ENCODE results near the gene SLC16A10.

SLC16A10 gene

DNA sequence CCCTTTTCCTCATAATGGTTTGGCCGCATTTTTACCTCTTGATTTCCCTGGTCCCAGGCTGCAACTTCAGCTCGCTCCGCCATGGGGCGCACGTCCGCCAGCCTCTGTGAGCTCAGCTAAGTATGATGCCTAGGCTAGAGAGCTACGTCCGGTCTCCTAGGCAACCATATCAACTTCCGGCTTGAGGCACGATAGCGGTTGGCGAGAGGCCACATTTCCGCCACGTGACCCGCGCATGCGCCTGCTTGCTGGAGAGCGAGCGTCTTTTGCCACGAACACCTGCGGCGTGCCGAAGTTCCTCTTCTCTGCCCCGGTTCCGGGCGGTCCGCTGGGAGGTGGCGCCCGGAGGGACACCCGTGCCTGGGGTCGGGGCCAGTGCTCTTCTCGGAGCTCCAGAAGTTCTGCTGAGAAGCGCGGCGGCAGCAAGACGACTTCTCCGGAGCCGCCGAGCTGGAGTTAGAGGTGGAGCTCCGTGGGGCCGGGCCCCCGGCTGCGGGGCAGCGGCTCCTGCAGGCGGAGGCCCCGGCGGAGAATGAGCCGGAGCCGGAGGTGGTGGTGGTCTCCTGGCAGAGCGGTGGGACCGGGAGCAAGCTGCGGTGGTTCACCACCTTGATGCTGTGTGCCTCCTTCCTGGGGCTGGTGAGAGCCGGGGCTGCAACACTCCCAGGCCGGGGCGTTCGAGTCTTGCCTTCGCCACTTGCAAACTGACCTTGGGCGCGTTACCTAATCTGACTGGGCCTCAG, 172.0 kb downstream of the SLC16A10 start:
- TF ChIP-seq POLR2AphosphoS5 (IDR thresholded peaks at IDR 0.05; ENCODE audit: low read depth, low read length), result peak; percentile 82
- TF ChIP-seq TAF1 (IDR thresholded peaks at IDR 0.05; ENCODE audit: borderline replicate concordance, low read depth, low read length), result no peak
- TF ChIP-seq POLR2A (IDR thresholded peaks at IDR 0.05; ENCODE audit: low read depth, low read length), result peak; percentile 87; the same call in 1 of the 2 replicates
- FAIRE-seq, result peak; percentile 99
- peak; percentile 88 for DNase-seq (ENCODE audit: insufficient read length)

GRCh38 chr6:111260570-111261298, 173.4 kb downstream of the SLC16A10 start:
- FAIRE-seq (no peak), DNase-seq (ENCODE audit: insufficient read length) (no peak)
- TF ChIP-seq POLR2AphosphoS5 (IDR thresholded peaks at IDR 0.05; ENCODE audit: low read depth, low read length) (no peak), POLR2A (IDR thresholded peaks at IDR 0.05; ENCODE audit: low read depth, low read length) (no peak), TAF1 (IDR thresholded peaks at IDR 0.05; ENCODE audit: borderline replicate concordance, low read depth, low read length) (no peak)

- FAIRE-seq (no peak), DNase-seq (ENCODE audit: insufficient read length) (no peak)
- TF ChIP-seq POLR2A (IDR thresholded peaks at IDR 0.05; ENCODE audit: low read depth, low read length) (no peak), POLR2AphosphoS5 (IDR thresholded peaks at IDR 0.05; ENCODE audit: low read depth, low read length) (no peak)
These were observed 176.5 kb downstream of the SLC16A10 start for GRCh38 chr6:111263837-111264236.

DNA sequence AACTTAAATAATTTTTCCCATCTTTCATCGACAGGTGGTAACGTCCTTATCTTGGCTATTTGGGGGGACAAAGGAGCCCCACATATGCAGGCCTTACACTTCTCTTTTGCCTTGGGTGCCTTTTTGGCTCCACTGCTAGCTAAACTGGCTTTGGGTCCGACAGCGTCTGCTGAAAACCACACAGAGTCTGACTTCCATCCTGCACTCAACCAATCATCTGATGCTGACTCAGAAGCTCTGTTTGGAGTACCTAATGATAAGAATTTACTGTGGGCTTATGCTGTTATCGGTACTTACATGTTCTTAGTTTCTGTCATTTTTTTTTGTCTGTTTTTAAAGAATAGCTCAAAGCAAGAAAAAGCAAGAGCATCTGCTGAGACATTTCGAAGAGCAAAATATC, 178.5 kb downstream of the SLC16A10 start:
- no peak for FAIRE-seq
- no peak for DNase-seq (ENCODE audit: insufficient read length)
- no peak for TF ChIP-seq POLR2AphosphoS5 (IDR thresholded peaks at IDR 0.05; ENCODE audit: low read depth, low read length)
- TF ChIP-seq TAF1 (IDR thresholded peaks at IDR 0.05; ENCODE audit: borderline replicate concordance, low read depth, low read length), result no peak
- no peak for TF ChIP-seq POLR2A (IDR thresholded peaks at IDR 0.05; ENCODE audit: low read depth, low read length)

DNA sequence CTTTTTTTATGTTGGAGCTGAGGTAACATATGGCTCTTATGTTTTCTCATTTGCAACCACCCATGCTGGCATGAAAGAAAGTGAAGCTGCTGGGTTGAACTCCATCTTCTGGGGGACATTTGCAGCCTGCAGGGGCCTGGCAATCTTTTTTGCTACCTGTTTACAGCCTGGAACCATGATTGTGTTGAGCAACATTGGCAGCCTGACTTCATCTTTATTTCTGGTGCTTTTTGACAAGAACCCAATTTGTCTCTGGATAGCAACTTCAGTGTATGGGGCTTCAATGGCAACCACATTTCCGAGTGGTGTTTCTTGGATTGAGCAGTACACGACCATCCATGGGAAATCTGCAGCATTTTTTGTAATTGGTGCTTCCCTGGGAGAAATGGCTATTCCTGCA, 179.0 kb downstream of the SLC16A10 start:
- TF ChIP-seq POLR2AphosphoS5 (IDR thresholded peaks at IDR 0.05; ENCODE audit: low read depth, low read length), result no peak
- no peak for FAIRE-seq
- no peak for DNase-seq (ENCODE audit: insufficient read length)

DNA sequence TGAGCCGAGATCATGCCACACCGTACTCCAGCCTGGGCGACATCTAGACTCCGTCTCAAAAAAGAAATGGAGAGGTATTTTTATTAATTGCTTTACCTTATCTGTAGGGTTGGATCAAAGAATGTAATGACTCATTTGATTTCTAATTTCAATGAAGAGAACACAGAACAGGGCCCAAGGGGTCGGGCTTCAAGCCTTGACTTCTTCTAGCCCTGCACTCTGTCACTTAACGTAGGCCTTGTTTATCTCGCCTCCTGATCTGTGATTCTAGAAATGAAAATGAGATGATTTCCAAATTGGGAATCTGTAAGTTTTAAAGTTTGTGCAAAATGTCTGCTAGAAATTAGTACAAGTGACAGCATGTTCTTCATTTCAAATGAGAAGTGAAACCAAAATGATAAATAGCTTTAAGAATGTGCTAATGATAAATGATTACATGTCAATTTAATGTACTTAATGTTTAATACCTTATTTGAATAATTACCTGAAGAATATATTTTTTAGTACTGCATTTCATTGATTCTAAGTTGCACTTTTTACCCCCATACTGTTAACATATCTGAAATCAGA, 180.5 kb downstream of the SLC16A10 start:
- TF ChIP-seq TAF1 (IDR thresholded peaks at IDR 0.05; ENCODE audit: borderline replicate concordance, low read depth, low read length) (no peak), POLR2A (IDR thresholded peaks at IDR 0.05; ENCODE audit: low read depth, low read length) (no peak), POLR2AphosphoS5 (IDR thresholded peaks at IDR 0.05; ENCODE audit: low read depth, low read length) (no peak)
- DNase-seq (ENCODE audit: insufficient read length) (no peak), FAIRE-seq (no peak)

DNA sequence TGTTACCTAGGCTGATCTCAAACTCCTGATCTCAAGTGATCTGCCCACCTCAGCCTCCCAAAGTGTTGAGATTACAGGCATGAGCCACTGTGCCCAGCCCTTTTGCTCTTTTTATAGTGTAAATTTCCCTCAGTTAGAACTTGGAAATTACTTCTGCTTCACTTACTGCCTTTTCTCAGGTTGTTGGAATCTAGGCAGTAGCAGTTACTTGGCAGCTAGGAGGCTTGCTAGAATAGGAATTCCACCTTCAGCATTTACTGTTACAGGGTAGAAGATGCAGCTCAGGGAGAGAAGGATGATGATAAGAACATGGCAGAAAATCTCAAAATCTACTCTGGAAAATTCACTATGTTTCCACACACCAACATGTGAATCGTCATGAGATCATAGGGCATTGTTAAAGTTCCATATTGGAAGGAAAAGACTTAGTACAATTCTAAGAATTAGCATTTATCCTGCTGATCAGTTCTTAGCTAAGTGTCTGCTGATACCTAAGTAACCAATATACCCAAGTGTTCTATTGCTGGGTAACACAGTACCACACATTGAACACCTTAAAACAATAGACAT, 182.2 kb downstream of the SLC16A10 start:
- DNase-seq (ENCODE audit: insufficient read length) (no peak), FAIRE-seq (no peak)
- TF ChIP-seq TAF1 (IDR thresholded peaks at IDR 0.05; ENCODE audit: borderline replicate concordance, low read depth, low read length) (no peak), POLR2AphosphoS5 (IDR thresholded peaks at IDR 0.05; ENCODE audit: low read depth, low read length) (no peak), POLR2A (IDR thresholded peaks at IDR 0.05; ENCODE audit: low read depth, low read length) (no peak)

DNA sequence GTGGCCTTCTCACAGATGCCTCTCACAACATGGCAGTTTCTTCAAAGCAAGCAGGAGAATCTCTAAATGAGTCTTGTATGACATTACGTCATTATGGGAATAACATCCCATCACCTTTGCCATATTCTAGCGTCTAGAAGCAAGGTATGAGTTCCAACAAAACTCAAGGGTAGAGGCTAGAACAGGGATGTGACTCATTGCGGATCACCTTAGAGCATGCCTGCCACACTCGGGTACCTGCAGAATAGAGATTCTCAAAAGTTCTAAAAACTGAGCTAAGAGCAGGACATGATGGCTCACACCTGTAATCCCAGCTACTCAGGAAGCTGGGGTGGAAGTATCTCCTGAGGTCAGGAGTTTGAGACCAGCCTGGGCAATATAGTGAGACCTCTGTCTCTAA, 182.8 kb downstream of the SLC16A10 start:
- FAIRE-seq, result no peak
- no peak for DNase-seq (ENCODE audit: insufficient read length)
- TF ChIP-seq POLR2AphosphoS5 (IDR thresholded peaks at IDR 0.05; ENCODE audit: low read depth, low read length) (no peak), POLR2A (IDR thresholded peaks at IDR 0.05; ENCODE audit: low read depth, low read length) (no peak), TAF1 (IDR thresholded peaks at IDR 0.05; ENCODE audit: borderline replicate concordance, low read depth, low read length) (no peak)

GRCh38 chr6:111274593-111275217, 187.4 kb downstream of the SLC16A10 start:
- TF ChIP-seq POLR2AphosphoS5 (IDR thresholded peaks at IDR 0.05; ENCODE audit: low read depth, low read length), result no peak
- no peak for TF ChIP-seq POLR2A (IDR thresholded peaks at IDR 0.05; ENCODE audit: low read depth, low read length)
- no peak for TF ChIP-seq TAF1 (IDR thresholded peaks at IDR 0.05; ENCODE audit: borderline replicate concordance, low read depth, low read length)
- FAIRE-seq (no peak), DNase-seq (ENCODE audit: insufficient read length) (no peak)

- DNase-seq (ENCODE audit: insufficient read length) (no peak), FAIRE-seq (no peak)
- TF ChIP-seq POLR2AphosphoS5 (IDR thresholded peaks at IDR 0.05; ENCODE audit: low read depth, low read length) (no peak), POLR2A (IDR thresholded peaks at IDR 0.05; ENCODE audit: low read depth, low read length) (no peak), TAF1 (IDR thresholded peaks at IDR 0.05; ENCODE audit: borderline replicate concordance, low read depth, low read length) (no peak)
These were observed 189.0 kb downstream of the SLC16A10 start for GRCh38 chr6:111276335-111276734.

GRCh38 chr6:111276736-111277135, 189.4 kb downstream of the SLC16A10 start:
- DNase-seq (ENCODE audit: insufficient read length), result no peak
- FAIRE-seq, result no peak
- TF ChIP-seq TAF1 (IDR thresholded peaks at IDR 0.05; ENCODE audit: borderline replicate concordance, low read depth, low read length), result no peak
- TF ChIP-seq POLR2AphosphoS5 (IDR thresholded peaks at IDR 0.05; ENCODE audit: low read depth, low read length), result no peak
- TF ChIP-seq POLR2A (IDR thresholded peaks at IDR 0.05; ENCODE audit: low read depth, low read length), result no peak

Measured in GM12892 (cell line).